Measurements from ENCODE around the gene HMG20A. TPM values are rescaled to one million over a fixed set of nuclear protein-coding genes. Genes with fewer than 3 reads are reported as not detected.

The HMG20A gene
- total RNA-seq, 1 experiment from 2014 or later, result 50.0 TPM

- H3K4me3 ChIP-seq, result no peak overlapping the region
- H3K27me3 ChIP-seq, result no peaks in the 10 kb centered on the region
- no peak overlapping the region for H3K27ac ChIP-seq
- H3K9me3 ChIP-seq (replicated peaks), result no peaks in the 10 kb centered on the region
- DNase-seq, result no peak
- no peaks in the 10 kb centered on the region; the same call in 1 of the 2 replicates for H3K4me1 ChIP-seq
- 0 out of 2 replicates have a peak, but pooled peaks cover 4% of the 10 kb centered on the region for H3K36me3 ChIP-seq
Observed at GRCh38 chr15:77436822-77437221, 16.1 kb downstream of the HMG20A start.

GRCh38 chr15:77437264-77437663 lies 16.6 kb downstream of the HMG20A start:
- Histone ChIP-seq H3K9me3 (replicated peaks) (no peaks in the 10 kb centered on the region), H3K4me3 (no peak overlapping the region), H3K27me3 (no peaks in the 10 kb centered on the region), H3K4me1 (no peaks in the 10 kb centered on the region; the same call in 1 of the 2 replicates), H3K36me3 (0 out of 2 replicates have a peak, but pooled peaks cover 2% of the 10 kb centered on the region), H3K27ac (no peak overlapping the region)
- DNase-seq, result no peak

- Histone ChIP-seq H3K36me3 (0 out of 2 replicates have a peak, but pooled peaks cover 2% of the 10 kb centered on the region), H3K4me1 (no peaks in the 10 kb centered on the region; the same call in 1 of the 2 replicates), H3K27me3 (no peaks in the 10 kb centered on the region), H3K9me3 (replicated peaks) (no peaks in the 10 kb centered on the region), H3K4me3 (no peak overlapping the region), H3K27ac (no peak overlapping the region)
- DNase-seq, result no peak
Observed at GRCh38 chr15:77440378-77440999, 19.8 kb downstream of the HMG20A start.

- Histone ChIP-seq H3K36me3 (no peaks in the 10 kb centered on the region), H3K4me3 (no peak overlapping the region), H3K27ac (no peak overlapping the region), H3K27me3 (no peaks in the 10 kb centered on the region), H3K4me1 (no peaks in the 10 kb centered on the region), H3K9me3 (replicated peaks) (no peaks in the 10 kb centered on the region; the same call in 1 of the 2 replicates)
- no peak for DNase-seq
Observed at GRCh38 chr15:77446840-77447390, 26.2 kb downstream of the HMG20A start.

- Histone ChIP-seq H3K27ac (no peak overlapping the region), H3K4me1 (peaks cover 5% of the 10 kb centered on the region), H3K4me3 (no peak overlapping the region), H3K9me3 (replicated peaks) (no peaks in the 10 kb centered on the region; the same call in 1 of the 2 replicates), H3K27me3 (no peaks in the 10 kb centered on the region), H3K36me3 (peaks cover 11% of the 10 kb centered on the region)
- DNase-seq, result no peak
Observed at GRCh38 chr15:77454265-77454664, 33.6 kb downstream of the HMG20A start.

GRCh38 chr15:77454951-77455350 lies 34.3 kb downstream of the HMG20A start:
- peaks cover 5% of the 10 kb centered on the region for H3K4me1 ChIP-seq
- H3K4me3 ChIP-seq, result no peak overlapping the region
- DNase-seq, result no peak
- H3K36me3 ChIP-seq, result peaks cover 15% of the 10 kb centered on the region
- no peak overlapping the region for H3K27ac ChIP-seq
- H3K27me3 ChIP-seq, result no peaks in the 10 kb centered on the region
- H3K9me3 ChIP-seq (replicated peaks), result no peaks in the 10 kb centered on the region; the same call in 1 of the 2 replicates

GRCh38 chr15:77455696-77456321 lies 35.1 kb downstream of the HMG20A start:
- Histone ChIP-seq H3K9me3 (replicated peaks) (no peaks in the 10 kb centered on the region; the same call in 1 of the 2 replicates), H3K27me3 (no peaks in the 10 kb centered on the region), H3K4me3 (no peak overlapping the region), H3K4me1 (peaks cover 5% of the 10 kb centered on the region), H3K27ac (no peak overlapping the region), H3K36me3 (peaks cover 21% of the 10 kb centered on the region)
- no peak for DNase-seq

- H3K9me3 ChIP-seq (replicated peaks), result no peaks in the 10 kb centered on the region
- no peak for DNase-seq
- H3K27ac ChIP-seq, result no peak overlapping the region
- H3K36me3 ChIP-seq, result peaks cover 21% of the 10 kb centered on the region
- H3K27me3 ChIP-seq, result no peaks in the 10 kb centered on the region
- H3K4me1 ChIP-seq, result peaks cover 5% of the 10 kb centered on the region
- H3K4me3 ChIP-seq, result no peak overlapping the region
Observed at GRCh38 chr15:77456746-77457145, 36.1 kb downstream of the HMG20A start.

GRCh38 chr15:77457191-77457904 lies 36.7 kb downstream of the HMG20A start:
- DNase-seq, result no peak
- Histone ChIP-seq H3K27ac (no peak overlapping the region), H3K27me3 (no peaks in the 10 kb centered on the region), H3K36me3 (peaks cover 21% of the 10 kb centered on the region), H3K4me3 (no peak overlapping the region), H3K9me3 (replicated peaks) (no peaks in the 10 kb centered on the region), H3K4me1 (peaks cover 5% of the 10 kb centered on the region)

GRCh38 chr15:77457905-77458265 lies 37.2 kb downstream of the HMG20A start:
- H3K36me3 ChIP-seq, result peaks cover 21% of the 10 kb centered on the region
- no peak for DNase-seq
- no peaks in the 10 kb centered on the region for H3K27me3 ChIP-seq
- no peak overlapping the region for H3K4me3 ChIP-seq
- peaks cover 5% of the 10 kb centered on the region for H3K4me1 ChIP-seq
- H3K27ac ChIP-seq, result no peak overlapping the region
- no peaks in the 10 kb centered on the region for H3K9me3 ChIP-seq (replicated peaks)

- no peak for DNase-seq
- no peaks in the 10 kb centered on the region for H3K27me3 ChIP-seq
- peaks cover 5% of the 10 kb centered on the region for H3K4me1 ChIP-seq
- no peak overlapping the region for H3K27ac ChIP-seq
- peaks cover 24% of the 10 kb centered on the region for H3K36me3 ChIP-seq
- H3K4me3 ChIP-seq, result no peak overlapping the region
- no peaks in the 10 kb centered on the region for H3K9me3 ChIP-seq (replicated peaks)
Observed at GRCh38 chr15:77459031-77459430, 38.3 kb downstream of the HMG20A start.

GRCh38 chr15:77461486-77461885 lies 40.8 kb downstream of the HMG20A start:
- H3K4me1 ChIP-seq, result peaks cover 5% of the 10 kb centered on the region
- no peak for DNase-seq
- H3K27ac ChIP-seq, result no peak overlapping the region
- no peaks in the 10 kb centered on the region for H3K9me3 ChIP-seq (replicated peaks)
- H3K4me3 ChIP-seq, result no peak overlapping the region
- no peaks in the 10 kb centered on the region for H3K27me3 ChIP-seq
- H3K36me3 ChIP-seq, result peaks cover 34% of the 10 kb centered on the region

- no peaks in the 10 kb centered on the region for H3K27me3 ChIP-seq
- no peak overlapping the region for H3K4me3 ChIP-seq
- H3K36me3 ChIP-seq, result peaks cover 37% of the 10 kb centered on the region
- no peaks in the 10 kb centered on the region for H3K4me1 ChIP-seq
- no peaks in the 10 kb centered on the region for H3K9me3 ChIP-seq (replicated peaks)
- no peak overlapping the region for H3K27ac ChIP-seq
- no peak for DNase-seq
Observed at GRCh38 chr15:77464129-77464865, 43.6 kb downstream of the HMG20A start.

- no peak for DNase-seq
- Histone ChIP-seq H3K4me1 (no peaks in the 10 kb centered on the region), H3K4me3 (no peak overlapping the region), H3K36me3 (peaks cover 30% of the 10 kb centered on the region), H3K27ac (no peak overlapping the region), H3K27me3 (no peaks in the 10 kb centered on the region), H3K9me3 (replicated peaks) (no peaks in the 10 kb centered on the region)
Observed at GRCh38 chr15:77466521-77466920, 45.8 kb downstream of the HMG20A start.

Data from SJCRH30 (cell line).